H1 (cell line): ENCODE results near the gene TENT5A. TPM values are rescaled to one million over a fixed set of nuclear protein-coding genes. Genes with fewer than 3 reads are reported as not detected.

Experiments used
- CHD7 ChIP-seq: fragments of 300-600 bp; sonication (generic); IDR thresholded peaks from 2 replicates; pipeline ENCODE4 v1.7.1; 2012; ENCODE audit warnings: low read length, moderate library complexity, mild to moderate bottlenecking, inconsistent platforms; ENCODE audit not compliant: insufficient replicate concordance
- CTBP2 ChIP-seq: IDR thresholded peaks from 2 replicates; pipeline ENCODE4 v1.7.0; 2011; ENCODE audit warnings: borderline replicate concordance, mild to moderate bottlenecking, moderate library complexity, mixed read lengths, low read length; ENCODE audit not compliant: insufficient read depth, insufficient read length
- E2F6 ChIP-seq: IDR thresholded peaks from 2 replicates; pipeline ENCODE4 v1.6.1; 2012; ENCODE audit warnings: inconsistent platforms
- HDAC2 ChIP-seq, 2 experiments: fragments of 300-600 bp in 1 of 2; sonication (generic) in 1 of 2; IDR thresholded peaks; 2 replicates each; pipeline ENCODE4 v1.6.1; 2011 to 2012; ENCODE audit warnings: low read depth in 2 of 2, low read length in 2 of 2, mild to moderate bottlenecking in 2 of 2, moderate library complexity in 2 of 2, borderline replicate concordance in 1 of 2, inconsistent platforms in 1 of 2
- JUN ChIP-seq: IDR thresholded peaks from 2 replicates; pipeline ENCODE4 v1.6.1; 2011; ENCODE audit warnings: low read depth, mild to moderate bottlenecking, improper control_type of control experiment, low read length
- MAFK ChIP-seq: IDR thresholded peaks from 2 replicates; pipeline ENCODE4 v1.6.1; 2012; ENCODE audit warnings: low read depth, mild to moderate bottlenecking, improper control_type of control experiment, low read length
- POU5F1 ChIP-seq: IDR thresholded peaks from 2 replicates; pipeline ENCODE4 v1.6.1; 2011; ENCODE audit warnings: low read depth, mild to moderate bottlenecking, low read length, moderate library complexity
- RXRA ChIP-seq: IDR thresholded peaks from 2 replicates; pipeline ENCODE4 v1.6.1; 2011; ENCODE audit warnings: low read depth, mild to moderate bottlenecking, low read length, moderate library complexity; ENCODE audit not compliant: insufficient read depth
- polyA plus RNA-seq, 7 experiments: library from polyadenylated mRNA; depleted of rRNA in 3 of 7; stranded (reverse) in 5 of 7; unstranded in 2 of 7; fragments of >200 nt in 5 of 7; fragments of 200-250 nt in 2 of 7; gene quantifications; 1 replicate in 5 of 7; 2 replicates in 1 of 7; 4 replicates in 1 of 7; pipeline versions ENCODE4 v1.2.1 to v1.2.3, GENCODE V29; 2011 to 2013; ENCODE audit warnings: missing spikeins in 2 of 7, mixed read lengths in 2 of 7
- total RNA-seq: library from RNA; stranded (reverse); fragmentation: NEBNext Ultra II Directional; extraction: Animal tissue kit (Norgen Biotek cat#: 25700); gene quantifications from 2 replicates; pipeline ENCODE4 v1.2.1, GENCODE V29; 2021

The TENT5A gene
- total and polyA plus RNA-seq, 2 of the 8 experiments (the other 6 are each of a cell fraction or from before 2014, with no cell fraction given): 0.91 to 2.9 TPM

- TF ChIP-seq CHD7 (no peak), CTBP2 (no peak), POU5F1 (no peak), E2F6 (no peak), MAFK (no peak), RXRA (no peak), JUN (no peak), HDAC2 (IDR thresholded peaks at IDR 0.05; ENCODE audit: borderline replicate concordance in 1 of 2, low read depth in 2 of 2, low read length in 2 of 2) (no peak; a peak in 1 of 4 replicates)
Measured at GRCh38 chr6:81752921-81753710, 635 bp upstream of the TENT5A start (continued).
